A549 (cell line): Measurements from ENCODE around the gene CHST11. TPM values are rescaled to one million over a fixed set of nuclear protein-coding genes. Genes with fewer than 3 reads are reported as not detected.

Experiments
- ATAC-seq, 2 experiments: fragments of 200-7000 bp in 1 of 2; fragments of >200 bp in 1 of 2; cut with Nextera tagmentation in 1 of 2; cut with Tn5 transposase in 1 of 2; 3 replicates each; pipeline versions ENCODE4 v1.8.0 to v1.9.1; 2018 to 2020; ENCODE audit warnings: mild to moderate bottlenecking in 1 of 2, moderate library complexity in 1 of 2
- CTCF ChIA-PET: fragments of 300-600 bp; sonication (Branson Sonifier 250); formaldehyde crosslinking; extraction: SDS; loops from one replicate; lab custom pipeline; 2021; ENCODE audit warnings: antibody characterized with exemption, inconsistent platforms; lab: Yijun Ruan, JAX
- POLR2A ChIA-PET: fragments of 350-600 bp; formaldehyde crosslinking; extraction: SDS; loops from one replicate; lab custom pipeline; 2021; ENCODE audit warnings: antibody characterized with exemption, inconsistent platforms; lab: Yijun Ruan, JAX
- DNase-seq, 2 experiments: peaks; one replicate each; pipeline versions ENCODE4 v3.0.0 to v3.0.0-alpha.2; 2011 to 2016; ENCODE audit warnings: low read depth in 1 of 2, low spot score in 1 of 2
- FAIRE-seq: peaks from 2 replicates; lab custom pipeline; 2011; peaks lifted over from hg19 to GRCh38; lab: Jason Lieb, UNC
- H3K27ac ChIP-seq, 2 experiments: fragments of >200 bp; sonication (Bioruptor Twin); formaldehyde crosslinking; 3 replicates each; pipeline ENCODE4 v1.5.1; 2016 to 2017
- H3K4me1 ChIP-seq: fragments of >200 bp; sonication (Bioruptor Twin); formaldehyde crosslinking; 3 replicates; pipeline ENCODE4 v1.6.1; 2016
- H3K4me2 ChIP-seq: fragments of >200 bp; sonication (Bioruptor Twin); formaldehyde crosslinking; 3 replicates; pipeline ENCODE4 v1.6.1; 2016
- H3K4me3 ChIP-seq: fragments of >200 bp; sonication (Bioruptor Twin); formaldehyde crosslinking; 3 replicates; pipeline ENCODE4 v1.5.1; 2016
- H3K9me3 ChIP-seq: fragments of >200 bp; sonication (Bioruptor Twin); formaldehyde crosslinking; 3 replicates; pipeline ENCODE4 v1.6.1; 2016
- CBX2 ChIP-seq: fragments of 200-600 bp; sonication (generic); IDR thresholded peaks from 2 replicates; pipeline ENCODE4 v1.6.1; 2016; ENCODE audit warnings: low read depth, mild to moderate bottlenecking, borderline replicate concordance
- CEBPB ChIP-seq, 2 experiments: fragments of >200 bp in 1 of 2; sonication (Bioruptor Twin) in 1 of 2; formaldehyde crosslinking in 1 of 2; IDR thresholded peaks; 2 replicates each; pipeline ENCODE4 v1.6.1; 2012 to 2016
- CHD4 ChIP-seq: fragments of 200-600 bp; sonication (generic); IDR thresholded peaks from 2 replicates; pipeline ENCODE4 v1.6.1; 2016; ENCODE audit warnings: antibody characterized with exemption, mild to moderate bottlenecking, borderline replicate concordance
- FOSL2 ChIP-seq, 2 experiments: fragments of 450-650 bp in 1 of 2; fragments of >200 bp in 1 of 2; sonication (Bioruptor Twin) in 1 of 2; formaldehyde crosslinking; IDR thresholded peaks; 2 replicates each; pipeline versions ENCODE4 v1.5.0 to v1.6.1; 2016 to 2020; ENCODE audit warnings: mild to moderate bottlenecking in 1 of 2, moderate library complexity in 1 of 2
- HEYL ChIP-seq: fragments of 250-450 bp; sonication (Bioruptor Pico); IDR thresholded peaks from 2 replicates; pipeline ENCODE4 v1.8.0; 2021; ENCODE audit warnings: mild to moderate bottlenecking, moderate library complexity
- HOXB13 ChIP-seq: fragments of 250-450 bp; sonication (Bioruptor Pico); IDR thresholded peaks from 2 replicates; pipeline ENCODE4 v1.5.0; 2020; ENCODE audit warnings: low read depth, mild to moderate bottlenecking, moderate library complexity
- HOXB5 ChIP-seq: fragments of 250-450 bp; sonication (Bioruptor Pico); IDR thresholded peaks from 2 replicates; pipeline ENCODE4 v1.5.0; 2020; ENCODE audit warnings: mild to moderate bottlenecking, moderate library complexity
- MAZ ChIP-seq: fragments of 150-350 bp; IDR thresholded peaks from 2 replicates; pipeline ENCODE4 v1.6.1; 2014; ENCODE audit warnings: antibody characterized with exemption, low read depth, low read length, borderline replicate concordance
- NFE2L2 ChIP-seq: fragments of 150-350 bp; conservative IDR thresholded peaks from 2 replicates; pipeline ENCODE4 v1.6.1; 2014; ENCODE audit warnings: low read length
- RCOR1 ChIP-seq: fragments of 150-350 bp; IDR thresholded peaks from 2 replicates; pipeline ENCODE4 v1.6.1; 2014; ENCODE audit warnings: antibody characterized with exemption, low read length, low read depth
- RFX5 ChIP-seq: fragments of 450-650 bp; IDR thresholded peaks from 2 replicates; pipeline ENCODE4 v1.7.1; 2014; ENCODE audit warnings: antibody characterized with exemption, mild to moderate bottlenecking, moderate library complexity
- RNF2 ChIP-seq: fragments of 200-600 bp; sonication (generic); IDR thresholded peaks from 2 replicates; pipeline ENCODE4 v1.6.1; 2016; ENCODE audit warnings: low read depth, mild to moderate bottlenecking, antibody characterized with exemption, moderate library complexity, borderline replicate concordance
- SREBF2 ChIP-seq: fragments of 450-650 bp; IDR thresholded peaks from 2 replicates; pipeline ENCODE4 v1.6.1; 2014; ENCODE audit warnings: mild to moderate bottlenecking, moderate library complexity
- TFCP2L1 ChIP-seq: fragments of 250-450 bp; sonication (Bioruptor Pico); IDR thresholded peaks from 2 replicates; pipeline ENCODE4 v1.5.0; 2021; ENCODE audit warnings: mild to moderate bottlenecking
- TP53 ChIP-seq: fragments of 250-450 bp; sonication (Bioruptor Pico); IDR thresholded peaks from 2 replicates; pipeline ENCODE4 v1.5.0; 2021; ENCODE audit warnings: mild to moderate bottlenecking, moderate library complexity
- ZC3H11A ChIP-seq: fragments of 450-650 bp; IDR thresholded peaks from 2 replicates; pipeline ENCODE4 v1.6.1; 2014; ENCODE audit warnings: antibody characterized with exemption, mild to moderate bottlenecking
- ZFP36 ChIP-seq: fragments of 450-650 bp; IDR thresholded peaks from 2 replicates; pipeline ENCODE4 v1.6.1; 2014; ENCODE audit warnings: borderline replicate concordance; ENCODE audit not compliant: partially characterized antibody
- ZNF302 ChIP-seq: fragments of 250-450 bp; sonication (Bioruptor Pico); IDR thresholded peaks from 2 replicates; pipeline ENCODE4 v1.9.0; 2021; ENCODE audit warnings: inconsistent platforms, mild to moderate bottlenecking, moderate library complexity
- ZSCAN20 ChIP-seq: fragments of 250-450 bp; sonication (Bioruptor Pico); IDR thresholded peaks from 2 replicates; pipeline ENCODE4 v1.8.0; 2022; ENCODE audit warnings: mild to moderate bottlenecking, moderate library complexity
- WGBS: methylation state at CpG from one replicate; pipeline ENCODE4 v1.1.6; 2017; ENCODE audit errors: missing lambda C conversion rate; 5-methylcytosine and 5-hydroxymethylcytosine counted together
- polyA plus RNA-seq, 4 experiments: library from polyadenylated mRNA; depleted of rRNA in 3 of 4; stranded (reverse); fragments of >200 nt; fragmentation: RNase III in 1 of 4; extraction: RNeasy Plus Mini Kit Qiagen cat#74134 plus additional on column Dnase treatment in 1 of 4; gene quantifications; 2 replicates in 3 of 4; 3 replicates in 1 of 4; pipeline ENCODE4 v1.2.3, GENCODE V29; 2011 to 2017
- TF ChIP-seq, protein P1 (sequence below): IDR thresholded peaks from 2 replicates; pipeline ENCODE4 v1.6.1; 2012
- TF ChIP-seq, protein P2 (sequence below): IDR thresholded peaks from 2 replicates; pipeline ENCODE4 v1.6.1; 2012; ENCODE audit warnings: low read depth, borderline replicate concordance
- TF ChIP-seq, protein P3 (sequence below): fragments of >200 bp; sonication (Bioruptor Twin); formaldehyde crosslinking; IDR thresholded peaks from 2 replicates; pipeline ENCODE4 v1.6.1; 2016
- TF ChIP-seq, protein P4 (sequence below): fragments of 200-600 bp; sonication (generic); IDR thresholded peaks from 2 replicates; pipeline ENCODE4 v1.6.1; 2016; ENCODE audit warnings: antibody characterized with exemption, mild to moderate bottlenecking, moderate library complexity
- TF ChIP-seq, protein P5 (sequence below): fragments of >200 bp; sonication (Bioruptor Twin); formaldehyde crosslinking; IDR thresholded peaks from 3 replicates; pipeline ENCODE4 v1.6.1; 2016

The CHST11 gene
- polyA plus RNA-seq, 2 of the 4 experiments (the other 2 are of a cell fraction): 19.2 to 21.8 TPM

DNA sequence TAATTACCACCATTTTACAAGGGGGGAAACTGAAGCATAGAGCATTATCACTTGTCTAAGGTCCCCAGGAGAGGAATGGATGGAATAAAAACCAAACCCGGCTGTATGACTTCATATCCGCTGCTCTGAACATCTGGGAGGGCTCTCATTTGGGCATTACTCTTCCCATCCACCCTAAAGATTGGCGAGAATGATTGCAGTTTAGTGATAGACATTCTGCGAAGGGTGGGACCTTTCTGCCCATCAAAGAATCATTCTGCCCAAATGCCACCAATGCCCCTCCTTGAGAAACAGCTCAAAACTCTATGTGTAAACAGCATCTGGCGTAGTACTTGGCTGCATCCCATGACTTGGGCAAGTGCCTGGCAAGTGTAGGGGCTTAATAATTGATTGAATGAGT lies 11.6 kb downstream of the CHST11 start (continued):
- TF ChIP-seq TFCP2L1 (CRISPR knock-in tag) (no peak), CEBPB (IDR thresholded peaks at IDR 0.05) (no peak), CBX2 (no peak)

DNA sequence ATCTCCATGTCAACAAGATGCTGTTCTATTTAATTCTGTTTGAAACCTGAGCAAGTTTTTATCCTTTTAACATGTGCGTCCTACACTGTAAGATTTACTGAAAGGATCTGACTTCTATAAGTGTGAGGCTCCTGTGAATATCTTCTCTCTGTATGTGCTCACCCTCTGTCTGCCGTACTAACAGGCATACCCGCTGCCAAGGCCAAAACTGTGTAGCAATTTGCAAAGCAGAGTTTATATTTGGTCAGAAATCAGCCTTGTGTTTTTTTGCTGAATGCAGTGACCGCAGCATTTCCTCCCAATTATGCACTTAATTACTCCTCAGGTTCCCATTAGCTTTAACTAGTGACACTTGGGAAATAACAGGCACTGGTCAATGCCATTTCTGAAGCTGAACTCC lies 12.3 kb downstream of the CHST11 start:
- CTCF ChIA-PET: interaction anchor here (1.2 kb wide), 1 partner anchor 87 kb away, joined by 3 read pairs; no protein-coding TSS in a partner anchor
- H3K4me3 ChIP-seq: no peak overlapping the region
- FAIRE-seq (no peak), ATAC-seq (no peak), DNase-seq (no peak)
- POLR2A ChIA-PET: no interaction called here
- no peak overlapping the region for H3K4me2 ChIP-seq
- 91% methylated on average over 4 of the region's 4 CpGs for WGBS
- H3K9me3 ChIP-seq: no peaks in the 10 kb centered on the region
- TF ChIP-seq RFX5 (no peak), ZFP36 (no peak), RCOR1 (no peak), ZSCAN20 (CRISPR knock-in tag) (no peak), SREBF2 (no peak), NFE2L2 (no peak)
- TF ChIP-seq, protein P1, sequence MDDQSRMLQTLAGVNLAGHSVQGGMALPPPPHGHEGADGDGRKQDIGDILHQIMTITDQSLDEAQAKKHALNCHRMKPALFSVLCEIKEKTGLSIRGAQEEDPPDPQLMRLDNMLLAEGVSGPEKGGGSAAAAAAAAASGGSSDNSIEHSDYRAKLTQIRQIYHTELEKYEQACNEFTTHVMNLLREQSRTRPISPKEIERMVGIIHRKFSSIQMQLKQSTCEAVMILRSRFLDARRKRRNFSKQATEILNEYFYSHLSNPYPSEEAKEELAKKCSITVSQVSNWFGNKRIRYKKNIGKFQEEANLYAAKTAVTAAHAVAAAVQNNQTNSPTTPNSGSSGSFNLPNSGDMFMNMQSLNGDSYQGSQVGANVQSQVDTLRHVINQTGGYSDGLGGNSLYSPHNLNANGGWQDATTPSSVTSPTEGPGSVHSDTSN: no peak
- TF ChIP-seq, protein P2, sequence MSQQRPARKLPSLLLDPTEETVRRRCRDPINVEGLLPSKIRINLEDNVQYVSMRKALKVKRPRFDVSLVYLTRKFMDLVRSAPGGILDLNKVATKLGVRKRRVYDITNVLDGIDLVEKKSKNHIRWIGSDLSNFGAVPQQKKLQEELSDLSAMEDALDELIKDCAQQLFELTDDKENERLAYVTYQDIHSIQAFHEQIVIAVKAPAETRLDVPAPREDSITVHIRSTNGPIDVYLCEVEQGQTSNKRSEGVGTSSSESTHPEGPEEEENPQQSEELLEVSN: no peak
- TF ChIP-seq, protein P3, sequence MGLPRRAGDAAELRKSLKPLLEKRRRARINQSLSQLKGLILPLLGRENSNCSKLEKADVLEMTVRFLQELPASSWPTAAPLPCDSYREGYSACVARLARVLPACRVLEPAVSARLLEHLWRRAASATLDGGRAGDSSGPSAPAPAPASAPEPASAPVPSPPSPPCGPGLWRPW: no peak
- no peak overlapping the region for H3K27ac ChIP-seq
- H3K4me1 ChIP-seq: no peaks in the 10 kb centered on the region

DNA sequence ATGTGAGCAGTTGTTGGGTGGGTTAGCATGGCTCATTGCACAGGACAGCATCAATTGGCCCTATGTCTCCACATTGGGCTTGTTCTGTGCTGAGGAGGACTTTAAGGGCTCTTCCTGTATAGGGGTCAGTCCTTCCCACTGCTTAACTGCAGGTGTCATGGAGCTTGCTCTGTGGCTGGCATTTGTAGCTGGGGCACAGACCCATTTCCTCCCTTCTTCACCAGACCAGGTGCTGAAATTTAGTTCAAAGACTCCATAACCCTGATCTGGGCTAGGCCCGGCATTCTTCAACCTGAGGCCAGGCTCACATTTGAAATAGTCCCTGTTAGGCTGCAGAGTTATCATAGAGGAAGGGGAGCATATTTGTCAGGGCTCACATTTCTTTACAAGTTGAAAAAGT lies 12.8 kb downstream of the CHST11 start:
- WGBS: 96% methylated on average over 1 of the region's 1 CpG
- no peak for ATAC-seq
- H3K9me3 ChIP-seq: no peaks in the 10 kb centered on the region
- no peak for TF ChIP-seq MAZ
- no peak for TF ChIP-seq CHD4
- no peak for TF ChIP-seq FOSL2 (IDR thresholded peaks at IDR 0.05)
- TF ChIP-seq FOSL2 (CRISPR knock-in tag; IDR thresholded peaks at IDR 0.05): no peak
- TF ChIP-seq HEYL (CRISPR knock-in tag): no peak
- TF ChIP-seq ZFP36: no peak
- TF ChIP-seq, protein P4, sequence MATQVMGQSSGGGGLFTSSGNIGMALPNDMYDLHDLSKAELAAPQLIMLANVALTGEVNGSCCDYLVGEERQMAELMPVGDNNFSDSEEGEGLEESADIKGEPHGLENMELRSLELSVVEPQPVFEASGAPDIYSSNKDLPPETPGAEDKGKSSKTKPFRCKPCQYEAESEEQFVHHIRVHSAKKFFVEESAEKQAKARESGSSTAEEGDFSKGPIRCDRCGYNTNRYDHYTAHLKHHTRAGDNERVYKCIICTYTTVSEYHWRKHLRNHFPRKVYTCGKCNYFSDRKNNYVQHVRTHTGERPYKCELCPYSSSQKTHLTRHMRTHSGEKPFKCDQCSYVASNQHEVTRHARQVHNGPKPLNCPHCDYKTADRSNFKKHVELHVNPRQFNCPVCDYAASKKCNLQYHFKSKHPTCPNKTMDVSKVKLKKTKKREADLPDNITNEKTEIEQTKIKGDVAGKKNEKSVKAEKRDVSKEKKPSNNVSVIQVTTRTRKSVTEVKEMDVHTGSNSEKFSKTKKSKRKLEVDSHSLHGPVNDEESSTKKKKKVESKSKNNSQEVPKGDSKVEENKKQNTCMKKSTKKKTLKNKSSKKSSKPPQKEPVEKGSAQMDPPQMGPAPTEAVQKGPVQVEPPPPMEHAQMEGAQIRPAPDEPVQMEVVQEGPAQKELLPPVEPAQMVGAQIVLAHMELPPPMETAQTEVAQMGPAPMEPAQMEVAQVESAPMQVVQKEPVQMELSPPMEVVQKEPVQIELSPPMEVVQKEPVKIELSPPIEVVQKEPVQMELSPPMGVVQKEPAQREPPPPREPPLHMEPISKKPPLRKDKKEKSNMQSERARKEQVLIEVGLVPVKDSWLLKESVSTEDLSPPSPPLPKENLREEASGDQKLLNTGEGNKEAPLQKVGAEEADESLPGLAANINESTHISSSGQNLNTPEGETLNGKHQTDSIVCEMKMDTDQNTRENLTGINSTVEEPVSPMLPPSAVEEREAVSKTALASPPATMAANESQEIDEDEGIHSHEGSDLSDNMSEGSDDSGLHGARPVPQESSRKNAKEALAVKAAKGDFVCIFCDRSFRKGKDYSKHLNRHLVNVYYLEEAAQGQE: no peak
- TF ChIP-seq, protein P5, sequence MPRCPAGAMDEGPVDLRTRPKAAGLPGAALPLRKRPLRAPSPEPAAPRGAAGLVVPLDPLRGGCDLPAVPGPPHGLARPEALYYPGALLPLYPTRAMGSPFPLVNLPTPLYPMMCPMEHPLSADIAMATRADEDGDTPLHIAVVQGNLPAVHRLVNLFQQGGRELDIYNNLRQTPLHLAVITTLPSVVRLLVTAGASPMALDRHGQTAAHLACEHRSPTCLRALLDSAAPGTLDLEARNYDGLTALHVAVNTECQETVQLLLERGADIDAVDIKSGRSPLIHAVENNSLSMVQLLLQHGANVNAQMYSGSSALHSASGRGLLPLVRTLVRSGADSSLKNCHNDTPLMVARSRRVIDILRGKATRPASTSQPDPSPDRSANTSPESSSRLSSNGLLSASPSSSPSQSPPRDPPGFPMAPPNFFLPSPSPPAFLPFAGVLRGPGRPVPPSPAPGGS: no peak
- TF ChIP-seq RNF2: no peak
- no peak for TF ChIP-seq ZNF302
- TF ChIP-seq TP53 (CRISPR knock-in tag): no peak
- no peak for TF ChIP-seq HOXB5 (CRISPR knock-in tag)
- no peak for TF ChIP-seq HOXB13 (CRISPR knock-in tag)
- no peak for TF ChIP-seq ZC3H11A
- TF ChIP-seq, all 56 proteins: peak for 0
- no peak overlapping the region for H3K4me3 ChIP-seq
- CTCF ChIA-PET: no interaction called here
- H3K4me1 ChIP-seq: no peaks in the 10 kb centered on the region
- FAIRE-seq (no peak), DNase-seq (no peak)
- no peak overlapping the region for H3K4me2 ChIP-seq
- POLR2A ChIA-PET: no interaction called here
- H3K27ac ChIP-seq: no peak overlapping the region
